ENCODE results near the gene PRKCZ. TPM values are rescaled to one million over a fixed set of nuclear protein-coding genes. Genes with fewer than 3 reads are reported as not detected.

Gene PRKCZ
- total and polyA plus RNA-seq, 2 experiments from 2014 or later: 26.2 to 36.9 TPM

DNA sequence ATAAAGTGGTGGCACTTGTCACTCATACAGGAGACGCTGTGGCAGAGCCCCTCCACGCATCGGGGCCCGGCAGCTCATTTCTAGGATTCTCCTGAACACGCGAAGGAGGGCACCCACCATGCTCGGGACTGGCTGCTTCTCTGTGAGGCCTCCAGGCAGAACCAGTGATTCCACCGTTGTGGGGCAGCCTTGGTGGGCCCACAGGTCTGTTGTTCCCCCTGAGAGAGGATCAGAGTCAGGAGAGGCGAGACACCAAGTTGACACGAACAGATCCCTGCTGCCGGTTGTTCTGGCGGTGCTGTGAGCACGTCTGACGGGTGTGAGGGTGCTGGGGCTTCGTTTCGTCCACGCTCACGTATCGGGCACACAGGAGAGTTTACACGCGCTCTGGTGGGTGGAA lies 26.6 kb downstream of the PRKCZ start:
- H3K36me3 Mint-ChIP-seq (ENCODE audit: low read depth): peaks cover 39% of the 10 kb centered on the region
- peaks cover 22% of the 10 kb centered on the region for H3K9me3 Mint-ChIP-seq
- ATAC-seq: no peak
- Histone ChIP-seq H3F3A (replicated peaks; ENCODE audit: low read depth) (no peaks in the 10 kb centered on the region), H3K36me3 (ENCODE audit: insufficient read depth) (peaks cover 9% of the 10 kb centered on the region; the same call in 1 of the 2 replicates), H3K27ac (ENCODE audit: low read depth) (no peak overlapping the region), H4K20me1 (replicated peaks; ENCODE audit: insufficient read depth) (0 out of 2 replicates have a peak, but pooled peaks cover 8% of the 10 kb centered on the region), H3K4me1 (ENCODE audit: insufficient read depth) (no peaks in the 10 kb centered on the region), H3K79me2 (replicated peaks; ENCODE audit: insufficient read depth) (peaks cover 63% of the 10 kb centered on the region), H3K9me2 (ENCODE audit: insufficient read depth) (no peaks in the 10 kb centered on the region), H3K27me3 (ENCODE audit: insufficient read depth) (no peaks in the 10 kb centered on the region), H3K4me2 (no peak overlapping the region), H3K4me3 (no peak overlapping the region), H2AFZ (no peak overlapping the region)
- H3K4me3 Mint-ChIP-seq: no peak overlapping the region
- TF ChIP-seq, protein P1, sequence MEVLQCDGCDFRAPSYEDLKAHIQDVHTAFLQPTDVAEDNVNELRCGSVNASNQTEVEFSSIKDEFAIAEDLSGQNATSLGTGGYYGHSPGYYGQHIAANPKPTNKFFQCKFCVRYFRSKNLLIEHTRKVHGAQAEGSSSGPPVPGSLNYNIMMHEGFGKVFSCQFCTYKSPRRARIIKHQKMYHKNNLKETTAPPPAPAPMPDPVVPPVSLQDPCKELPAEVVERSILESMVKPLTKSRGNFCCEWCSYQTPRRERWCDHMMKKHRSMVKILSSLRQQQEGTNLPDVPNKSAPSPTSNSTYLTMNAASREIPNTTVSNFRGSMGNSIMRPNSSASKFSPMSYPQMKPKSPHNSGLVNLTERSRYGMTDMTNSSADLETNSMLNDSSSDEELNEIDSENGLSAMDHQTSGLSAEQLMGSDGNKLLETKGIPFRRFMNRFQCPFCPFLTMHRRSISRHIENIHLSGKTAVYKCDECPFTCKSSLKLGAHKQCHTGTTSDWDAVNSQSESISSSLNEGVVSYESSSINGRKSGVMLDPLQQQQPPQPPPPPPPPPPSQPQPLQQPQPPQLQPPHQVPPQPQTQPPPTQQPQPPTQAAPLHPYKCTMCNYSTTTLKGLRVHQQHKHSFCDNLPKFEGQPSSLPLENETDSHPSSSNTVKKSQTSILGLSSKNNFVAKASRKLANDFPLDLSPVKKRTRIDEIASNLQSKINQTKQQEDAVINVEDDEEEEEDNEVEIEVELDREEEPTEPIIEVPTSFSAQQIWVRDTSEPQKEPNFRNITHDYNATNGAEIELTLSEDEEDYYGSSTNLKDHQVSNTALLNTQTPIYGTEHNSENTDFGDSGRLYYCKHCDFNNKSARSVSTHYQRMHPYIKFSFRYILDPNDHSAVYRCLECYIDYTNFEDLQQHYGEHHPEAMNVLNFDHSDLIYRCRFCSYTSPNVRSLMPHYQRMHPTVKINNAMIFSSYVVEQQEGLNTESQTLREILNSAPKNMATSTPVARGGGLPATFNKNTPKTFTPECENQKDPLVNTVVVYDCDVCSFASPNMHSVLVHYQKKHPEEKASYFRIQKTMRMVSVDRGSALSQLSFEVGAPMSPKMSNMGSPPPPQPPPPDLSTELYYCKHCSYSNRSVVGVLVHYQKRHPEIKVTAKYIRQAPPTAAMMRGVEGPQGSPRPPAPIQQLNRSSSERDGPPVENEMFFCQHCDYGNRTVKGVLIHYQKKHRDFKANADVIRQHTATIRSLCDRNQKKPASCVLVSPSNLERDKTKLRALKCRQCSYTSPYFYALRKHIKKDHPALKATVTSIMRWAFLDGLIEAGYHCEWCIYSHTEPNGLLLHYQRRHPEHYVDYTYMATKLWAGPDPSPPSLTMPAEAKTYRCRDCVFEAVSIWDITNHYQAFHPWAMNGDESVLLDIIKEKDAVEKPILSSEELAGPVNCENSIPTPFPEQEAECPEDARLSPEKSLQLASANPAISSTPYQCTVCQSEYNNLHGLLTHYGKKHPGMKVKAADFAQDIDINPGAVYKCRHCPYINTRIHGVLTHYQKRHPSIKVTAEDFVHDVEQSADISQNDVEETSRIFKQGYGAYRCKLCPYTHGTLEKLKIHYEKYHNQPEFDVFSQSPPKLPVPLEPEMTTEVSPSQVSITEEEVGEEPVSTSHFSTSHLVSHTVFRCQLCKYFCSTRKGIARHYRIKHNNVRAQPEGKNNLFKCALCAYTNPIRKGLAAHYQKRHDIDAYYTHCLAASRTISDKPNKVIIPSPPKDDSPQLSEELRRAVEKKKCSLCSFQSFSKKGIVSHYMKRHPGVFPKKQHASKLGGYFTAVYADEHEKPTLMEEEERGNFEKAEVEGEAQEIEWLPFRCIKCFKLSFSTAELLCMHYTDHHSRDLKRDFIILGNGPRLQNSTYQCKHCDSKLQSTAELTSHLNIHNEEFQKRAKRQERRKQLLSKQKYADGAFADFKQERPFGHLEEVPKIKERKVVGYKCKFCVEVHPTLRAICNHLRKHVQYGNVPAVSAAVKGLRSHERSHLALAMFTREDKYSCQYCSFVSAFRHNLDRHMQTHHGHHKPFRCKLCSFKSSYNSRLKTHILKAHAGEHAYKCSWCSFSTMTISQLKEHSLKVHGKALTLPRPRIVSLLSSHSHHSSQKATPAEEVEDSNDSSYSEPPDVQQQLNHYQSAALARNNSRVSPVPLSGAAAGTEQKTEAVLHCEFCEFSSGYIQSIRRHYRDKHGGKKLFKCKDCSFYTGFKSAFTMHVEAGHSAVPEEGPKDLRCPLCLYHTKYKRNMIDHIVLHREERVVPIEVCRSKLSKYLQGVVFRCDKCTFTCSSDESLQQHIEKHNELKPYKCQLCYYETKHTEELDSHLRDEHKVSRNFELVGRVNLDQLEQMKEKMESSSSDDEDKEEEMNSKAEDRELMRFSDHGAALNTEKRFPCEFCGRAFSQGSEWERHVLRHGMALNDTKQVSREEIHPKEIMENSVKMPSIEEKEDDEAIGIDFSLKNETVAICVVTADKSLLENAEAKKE (CRISPR knock-in tag; IDR thresholded peaks at IDR 0.05): no peak
- TF ChIP-seq POLR2AphosphoS5 (IDR thresholded peaks at IDR 0.05; ENCODE audit: low read depth) (no peak), ZNF331 (CRISPR knock-in tag; IDR thresholded peaks at IDR 0.05; ENCODE audit: low read depth) (no peak), JUNB (IDR thresholded peaks at IDR 0.05; ENCODE audit: unreplicated experiment) (no peak), CREB1 (CRISPR knock-in tag; IDR thresholded peaks at IDR 0.05; ENCODE audit: low read depth) (no peak), STAT1 (IDR thresholded peaks at IDR 0.05; ENCODE audit: unreplicated experiment) (no peak), EZH2phosphoT487 (IDR thresholded peaks at IDR 0.05; ENCODE audit: unreplicated experiment) (no peak), NANOG (IDR thresholded peaks at IDR 0.05; ENCODE audit: borderline replicate concordance) (no peak)
- TF ChIP-seq, protein P2, sequence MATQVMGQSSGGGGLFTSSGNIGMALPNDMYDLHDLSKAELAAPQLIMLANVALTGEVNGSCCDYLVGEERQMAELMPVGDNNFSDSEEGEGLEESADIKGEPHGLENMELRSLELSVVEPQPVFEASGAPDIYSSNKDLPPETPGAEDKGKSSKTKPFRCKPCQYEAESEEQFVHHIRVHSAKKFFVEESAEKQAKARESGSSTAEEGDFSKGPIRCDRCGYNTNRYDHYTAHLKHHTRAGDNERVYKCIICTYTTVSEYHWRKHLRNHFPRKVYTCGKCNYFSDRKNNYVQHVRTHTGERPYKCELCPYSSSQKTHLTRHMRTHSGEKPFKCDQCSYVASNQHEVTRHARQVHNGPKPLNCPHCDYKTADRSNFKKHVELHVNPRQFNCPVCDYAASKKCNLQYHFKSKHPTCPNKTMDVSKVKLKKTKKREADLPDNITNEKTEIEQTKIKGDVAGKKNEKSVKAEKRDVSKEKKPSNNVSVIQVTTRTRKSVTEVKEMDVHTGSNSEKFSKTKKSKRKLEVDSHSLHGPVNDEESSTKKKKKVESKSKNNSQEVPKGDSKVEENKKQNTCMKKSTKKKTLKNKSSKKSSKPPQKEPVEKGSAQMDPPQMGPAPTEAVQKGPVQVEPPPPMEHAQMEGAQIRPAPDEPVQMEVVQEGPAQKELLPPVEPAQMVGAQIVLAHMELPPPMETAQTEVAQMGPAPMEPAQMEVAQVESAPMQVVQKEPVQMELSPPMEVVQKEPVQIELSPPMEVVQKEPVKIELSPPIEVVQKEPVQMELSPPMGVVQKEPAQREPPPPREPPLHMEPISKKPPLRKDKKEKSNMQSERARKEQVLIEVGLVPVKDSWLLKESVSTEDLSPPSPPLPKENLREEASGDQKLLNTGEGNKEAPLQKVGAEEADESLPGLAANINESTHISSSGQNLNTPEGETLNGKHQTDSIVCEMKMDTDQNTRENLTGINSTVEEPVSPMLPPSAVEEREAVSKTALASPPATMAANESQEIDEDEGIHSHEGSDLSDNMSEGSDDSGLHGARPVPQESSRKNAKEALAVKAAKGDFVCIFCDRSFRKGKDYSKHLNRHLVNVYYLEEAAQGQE (IDR thresholded peaks at IDR 0.05; ENCODE audit: unreplicated experiment): no peak
- TF ChIP-seq, protein P3, sequence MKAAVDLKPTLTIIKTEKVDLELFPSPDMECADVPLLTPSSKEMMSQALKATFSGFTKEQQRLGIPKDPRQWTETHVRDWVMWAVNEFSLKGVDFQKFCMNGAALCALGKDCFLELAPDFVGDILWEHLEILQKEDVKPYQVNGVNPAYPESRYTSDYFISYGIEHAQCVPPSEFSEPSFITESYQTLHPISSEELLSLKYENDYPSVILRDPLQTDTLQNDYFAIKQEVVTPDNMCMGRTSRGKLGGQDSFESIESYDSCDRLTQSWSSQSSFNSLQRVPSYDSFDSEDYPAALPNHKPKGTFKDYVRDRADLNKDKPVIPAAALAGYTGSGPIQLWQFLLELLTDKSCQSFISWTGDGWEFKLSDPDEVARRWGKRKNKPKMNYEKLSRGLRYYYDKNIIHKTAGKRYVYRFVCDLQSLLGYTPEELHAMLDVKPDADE (IDR thresholded peaks at IDR 0.05): no peak
- TF ChIP-seq, protein P4, sequence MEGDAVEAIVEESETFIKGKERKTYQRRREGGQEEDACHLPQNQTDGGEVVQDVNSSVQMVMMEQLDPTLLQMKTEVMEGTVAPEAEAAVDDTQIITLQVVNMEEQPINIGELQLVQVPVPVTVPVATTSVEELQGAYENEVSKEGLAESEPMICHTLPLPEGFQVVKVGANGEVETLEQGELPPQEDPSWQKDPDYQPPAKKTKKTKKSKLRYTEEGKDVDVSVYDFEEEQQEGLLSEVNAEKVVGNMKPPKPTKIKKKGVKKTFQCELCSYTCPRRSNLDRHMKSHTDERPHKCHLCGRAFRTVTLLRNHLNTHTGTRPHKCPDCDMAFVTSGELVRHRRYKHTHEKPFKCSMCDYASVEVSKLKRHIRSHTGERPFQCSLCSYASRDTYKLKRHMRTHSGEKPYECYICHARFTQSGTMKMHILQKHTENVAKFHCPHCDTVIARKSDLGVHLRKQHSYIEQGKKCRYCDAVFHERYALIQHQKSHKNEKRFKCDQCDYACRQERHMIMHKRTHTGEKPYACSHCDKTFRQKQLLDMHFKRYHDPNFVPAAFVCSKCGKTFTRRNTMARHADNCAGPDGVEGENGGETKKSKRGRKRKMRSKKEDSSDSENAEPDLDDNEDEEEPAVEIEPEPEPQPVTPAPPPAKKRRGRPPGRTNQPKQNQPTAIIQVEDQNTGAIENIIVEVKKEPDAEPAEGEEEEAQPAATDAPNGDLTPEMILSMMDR (conservative IDR thresholded peaks at IDR 0.05; ENCODE audit: low read depth in 2 of 2): no peak
- DNase-seq (ENCODE audit: low spot score): no peak
- peaks cover 19% of the 10 kb centered on the region for H3K4me1 Mint-ChIP-seq
- no peak overlapping the region for H3K27ac Mint-ChIP-seq
- peaks cover 13% of the 10 kb centered on the region for H3K27me3 Mint-ChIP-seq (ENCODE audit: insufficient read depth, low read depth, poor library complexity)
